Heart left ventricle (tissue), 13 donors: ENCODE data around the gene KCNQ1OT1.

Experiments
- CTCF ChIP-seq, 12 donors: fragments of 200-600 bp; sonication (generic) in 4 of 12; IDR thresholded peaks; one replicate each; pipeline versions ENCODE4 v1.5.0 to v1.8.0; 2018 to 2022; ENCODE audit warnings: antibody characterized with exemption in 12 of 12, mild to moderate bottlenecking in 5 of 12
- POLR2A ChIP-seq, 2 donors: fragments of 450-650 bp; IDR thresholded peaks; one replicate each; pipeline ENCODE4 v1.6.1; 2017; ENCODE audit warnings: antibody characterized with exemption in 2 of 2, mild to moderate bottlenecking in 2 of 2, moderate library complexity in 2 of 2
- donor health status: ischemic (EF 13 %, LVEDD 7.1; RV severe dilation, severe dysfunction).
- donor health status: DM: no; HTN: yes; CAD: no.
- donor health status: DM: no; HTN: no; CAD: no.
- donor health status: ischemic (EF 25% LVEDD 6.9; RV normal size, moderate dysfunction).
- donor health status: ischemic (EF 25% LVEDD 5.7; RV mildly dilated, moderate dysfunction).
- donor health status: ischemic (EF 35%, LVEDD 5.7; RV mildly dilated, moderate dysfunction).
- donor health status: nonischemic (EF 11% LVEDD 7.7; RV severe dilation, severe dysfunction).
- donor health status: DM: yes; HTN: yes; CAD: no.
- donor health status: PGD.
- donor health status: ischemic (EF 29% LVEDD 5.4; RV normal size, mild dysfunction).
- donor health status: nonischemic (EF 23%, LVEDD 6.1; RV moderate dilation, normal function).

DNA sequence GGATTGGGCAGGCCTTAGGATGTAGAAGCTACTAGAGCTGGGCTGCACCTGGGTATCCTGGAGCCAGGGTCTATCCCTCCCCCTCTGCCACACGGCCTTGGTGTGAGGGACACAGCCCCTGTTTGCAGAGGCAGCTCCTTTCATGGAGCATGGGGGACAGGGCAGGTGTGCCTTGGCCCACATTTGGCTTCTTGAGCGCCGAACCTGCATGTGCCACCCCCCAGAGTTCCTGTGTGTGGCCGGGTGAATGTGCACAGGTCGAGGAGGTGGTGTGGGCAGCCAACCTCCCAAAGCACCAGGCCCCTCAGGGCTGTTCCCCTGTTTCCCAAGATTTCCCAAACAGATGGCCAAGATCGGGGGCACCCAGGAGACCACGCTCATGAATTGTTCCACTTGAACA is 7.9 kb upstream of the KCNQ1OT1 start:
- TF ChIP-seq CTCF (IDR thresholded peaks at IDR 0.05) (no peak), POLR2A (IDR thresholded peaks at IDR 0.05) (no peak)
